ENCODE data around the gene NAGS. TPM values are rescaled to one million over a fixed set of nuclear protein-coding genes. Genes with fewer than 3 reads are reported as not detected.
"Not testable (repeated sequence)": the region's sequence is repeated elsewhere in the genome, so short reads cannot be mapped to it uniquely, and the experiment has no call there.

NAGS gene
- total RNA-seq, 2 experiments from 2014 or later: 1.5 TPM

- Mint-ChIP-seq H3K27ac (no peak overlapping the region), H3K36me3 (ENCODE audit: low read depth) (no peaks in the 10 kb centered on the region), H3K4me3 (no peak overlapping the region), H3K4me1 (no peaks in the 10 kb centered on the region), H3K27me3 (peaks cover 19% of the 10 kb centered on the region), H3K9me3 (no peaks in the 10 kb centered on the region)
- CTCF ChIA-PET: interaction anchor here (1.0 to 1.8 kb wide), 2 partner anchors 46 to 49 kb away, joined by 4 to 14 read pairs; no protein-coding TSS in a partner anchor
- no peak for DNase-seq
- POLR2A ChIA-PET: no interaction called here
These were observed 11.8 kb upstream of the NAGS start for GRCh38 chr17:43992641-43993040.

GRCh38 chr17:43994272-43995149 is 9.9 kb upstream of the NAGS start:
- CTCF ChIA-PET: interaction anchor here (0.6 to 4.3 kb wide), 10 partner anchors 48 to 121 kb away, joined by 3 to 30 read pairs (median 6); no protein-coding TSS in a partner anchor
- DNase-seq: peak; percentile 72
- H3K4me3 Mint-ChIP-seq: no peak overlapping the region
- no peak overlapping the region for H3K27ac Mint-ChIP-seq
- H3K4me1 Mint-ChIP-seq: no peaks in the 10 kb centered on the region
- no peaks in the 10 kb centered on the region for H3K9me3 Mint-ChIP-seq
- H3K36me3 Mint-ChIP-seq (ENCODE audit: low read depth): no peaks in the 10 kb centered on the region
- peaks cover 15% of the 10 kb centered on the region for H3K27me3 Mint-ChIP-seq
- POLR2A ChIA-PET: no interaction called here

- H3K27ac Mint-ChIP-seq: no peak overlapping the region
- no peak for DNase-seq
- H3K4me3 Mint-ChIP-seq: no peak overlapping the region
- ChIA-PET CTCF (interaction anchor here (0.7 to 4.3 kb wide), 7 partner anchors 9 to 675 kb away, joined by 3 to 30 read pairs (median 3); partner anchors contain the start of gene NAGS), POLR2A (no interaction called here)
- no peaks in the 10 kb centered on the region for H3K36me3 Mint-ChIP-seq (ENCODE audit: low read depth)
- no peaks in the 10 kb centered on the region for H3K4me1 Mint-ChIP-seq
- peaks cover 15% of the 10 kb centered on the region for H3K27me3 Mint-ChIP-seq
- H3K9me3 Mint-ChIP-seq: no peaks in the 10 kb centered on the region
These were observed 9.3 kb upstream of the NAGS start for GRCh38 chr17:43995150-43995471.

GRCh38 chr17:43997180-43997579 is 7.2 kb upstream of the NAGS start:
- CTCF ChIA-PET: interaction anchor here (1.3 to 4.3 kb wide), 3 partner anchors 45 to 53 kb away, joined by 3 to 30 read pairs (median 4); no protein-coding TSS in a partner anchor
- H3K4me3 Mint-ChIP-seq; H3K9me3 Mint-ChIP-seq; POLR2A ChIA-PET; DNase-seq; H3K4me1 Mint-ChIP-seq; H3K27ac Mint-ChIP-seq; H3K36me3 Mint-ChIP-seq (ENCODE audit: low read depth): not testable (repeated sequence)
- peaks cover 15% of the 10 kb centered on the region for H3K27me3 Mint-ChIP-seq

GRCh38 chr17:43998552-43998951 is 5.9 kb upstream of the NAGS start:
- no peak for DNase-seq
- Mint-ChIP-seq H3K27ac (no peak overlapping the region), H3K36me3 (ENCODE audit: low read depth) (no peaks in the 10 kb centered on the region), H3K4me1 (peaks cover 2% of the 10 kb centered on the region), H3K4me3 (no peak overlapping the region), H3K9me3 (no peaks in the 10 kb centered on the region), H3K27me3 (peaks cover 15% of the 10 kb centered on the region)
- CTCF ChIA-PET: interaction anchor here (0.7 to 4.3 kb wide), 5 partner anchors 16 to 118 kb away, joined by 3 to 30 read pairs (median 3); partner anchors contain the start of gene TMEM101
- POLR2A ChIA-PET: no interaction called here

GRCh38 chr17:43999024-43999423 is 5.4 kb upstream of the NAGS start:
- H3K36me3 Mint-ChIP-seq (ENCODE audit: low read depth): no peaks in the 10 kb centered on the region
- no peaks in the 10 kb centered on the region for H3K9me3 Mint-ChIP-seq
- H3K4me3 Mint-ChIP-seq: no peak overlapping the region
- peaks cover 16% of the 10 kb centered on the region for H3K27me3 Mint-ChIP-seq
- no peak for DNase-seq
- H3K4me1 Mint-ChIP-seq: peaks cover 2% of the 10 kb centered on the region
- ChIA-PET POLR2A (no interaction called here), CTCF (interaction anchor here (1.1 to 4.3 kb wide), 2 partner anchors 55 to 119 kb away, joined by 3 to 30 read pairs; no protein-coding TSS in a partner anchor)
- no peak overlapping the region for H3K27ac Mint-ChIP-seq

DNA sequence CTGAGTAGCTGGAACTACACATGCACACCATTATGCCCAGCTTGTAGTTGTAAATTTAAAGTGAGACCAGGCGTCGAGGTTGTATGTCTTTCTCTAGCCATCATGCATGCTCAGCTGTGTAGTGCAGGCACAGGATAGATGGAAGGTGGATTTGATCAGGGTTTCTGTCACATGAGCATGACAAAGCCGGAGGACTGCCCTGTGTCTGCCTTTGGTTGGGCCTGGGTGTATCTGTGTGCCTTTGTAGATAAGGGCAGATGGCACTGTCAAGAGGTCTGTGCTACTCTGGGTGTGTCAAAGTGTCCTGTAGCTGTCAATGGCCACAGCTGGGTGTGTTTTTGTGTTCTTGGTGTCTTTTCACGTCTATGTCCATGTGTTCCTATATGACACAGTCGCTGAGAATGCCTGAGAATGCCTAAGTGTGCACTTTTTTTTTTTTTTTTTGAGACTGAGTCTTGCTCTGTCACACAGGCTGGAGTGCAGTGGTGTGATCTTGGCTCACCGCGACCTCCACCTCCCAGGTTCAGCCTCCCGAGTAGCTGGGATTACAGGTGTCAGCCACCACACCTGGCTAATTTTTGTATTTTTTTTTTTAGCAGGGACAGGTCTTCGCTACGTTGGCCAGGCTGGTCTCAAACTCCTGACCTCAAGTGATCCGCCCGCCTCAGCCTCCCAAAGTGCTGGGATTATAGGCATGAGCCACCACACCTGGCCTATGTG is 4.1 kb upstream of the NAGS start:
- H3K27ac Mint-ChIP-seq: no peak overlapping the region
- H3K4me1 Mint-ChIP-seq: peaks cover 9% of the 10 kb centered on the region
- POLR2A ChIA-PET: no interaction called here
- H3K4me3 Mint-ChIP-seq: no peak overlapping the region
- no peaks in the 10 kb centered on the region for H3K36me3 Mint-ChIP-seq (ENCODE audit: low read depth)
- CTCF ChIA-PET: no interaction called here
- peaks cover 19% of the 10 kb centered on the region for H3K27me3 Mint-ChIP-seq
- H3K9me3 Mint-ChIP-seq: no peaks in the 10 kb centered on the region
- no peak for DNase-seq

- ChIA-PET POLR2A (no interaction called here), CTCF (interaction anchor here (1.7 kb wide), 1 partner anchor 58 kb away, joined by 4 read pairs; no protein-coding TSS in a partner anchor)
- H3K9me3 Mint-ChIP-seq: no peaks in the 10 kb centered on the region
- H3K27me3 Mint-ChIP-seq: peaks cover 20% of the 10 kb centered on the region
- H3K4me3 Mint-ChIP-seq: no peak overlapping the region
- H3K27ac Mint-ChIP-seq: no peak overlapping the region
- H3K36me3 Mint-ChIP-seq (ENCODE audit: low read depth): no peaks in the 10 kb centered on the region
- DNase-seq: no peak
- H3K4me1 Mint-ChIP-seq: peaks cover 11% of the 10 kb centered on the region
These were observed 3.5 kb upstream of the NAGS start for GRCh38 chr17:44000871-44001460.

DNA sequence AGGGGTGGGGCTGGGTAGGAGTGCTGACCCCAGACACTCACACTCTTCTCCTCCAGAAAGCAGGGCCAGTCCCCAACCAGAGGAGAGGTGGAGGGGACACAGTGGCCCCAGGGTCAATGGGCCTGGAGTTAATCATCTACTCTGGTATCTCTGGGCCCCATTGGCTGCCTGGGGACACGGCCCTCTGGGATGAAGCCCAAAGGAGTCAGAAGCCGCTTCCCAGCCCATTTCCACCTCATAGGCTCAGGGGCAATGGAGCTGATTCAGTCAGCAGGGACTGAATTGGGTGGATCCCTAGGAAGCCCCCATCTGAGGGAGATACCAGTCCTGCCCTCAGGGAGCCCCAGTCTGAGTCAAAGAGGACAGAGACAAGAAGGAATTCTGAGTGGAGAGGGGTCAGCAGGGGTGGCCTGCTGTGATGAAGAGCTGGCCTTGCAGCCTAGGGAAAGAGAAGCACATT is 2.9 kb upstream of the NAGS start:
- CTCF ChIA-PET: interaction anchor here (1.7 kb wide), 1 partner anchor 58 kb away, joined by 4 read pairs; no protein-coding TSS in a partner anchor

DNA sequence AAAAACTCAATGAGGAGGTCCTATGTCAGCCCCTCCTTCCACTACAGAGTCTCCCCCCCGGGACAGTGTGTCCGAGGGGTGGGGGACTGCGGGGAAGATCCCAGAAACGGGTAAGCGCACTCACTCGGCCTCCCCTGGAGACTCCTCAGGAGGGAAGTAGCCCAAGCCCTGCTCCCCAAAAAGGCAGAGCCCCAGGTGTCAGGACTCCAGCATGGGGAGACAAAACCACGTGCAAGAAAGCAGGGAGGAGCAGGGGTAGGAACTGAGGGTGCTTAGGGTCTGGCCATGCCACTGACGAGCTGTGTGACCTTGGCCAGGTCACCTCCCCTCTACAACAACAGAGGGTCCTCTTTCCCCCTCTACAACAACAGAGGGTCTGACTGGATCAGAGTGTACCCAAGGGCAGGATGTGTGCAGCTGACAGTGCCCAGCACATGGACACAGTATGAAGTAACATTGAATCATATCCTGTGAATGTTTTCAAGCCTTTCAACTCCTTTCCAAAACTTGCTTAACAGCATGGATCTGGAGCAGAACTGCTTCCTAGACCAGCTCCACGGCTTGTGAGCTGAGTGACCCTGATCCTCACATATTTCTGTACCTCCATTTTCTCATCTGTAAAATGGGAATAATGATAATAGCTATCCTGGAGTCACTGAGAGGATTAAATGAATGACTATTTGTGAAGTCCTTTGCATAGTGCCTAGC is 2.1 kb upstream of the NAGS start:
- DNase-seq: no peak
- no peak overlapping the region for H3K4me3 Mint-ChIP-seq
- peaks cover 22% of the 10 kb centered on the region for H3K4me1 Mint-ChIP-seq
- no peaks in the 10 kb centered on the region for H3K36me3 Mint-ChIP-seq (ENCODE audit: low read depth)
- peaks cover 22% of the 10 kb centered on the region for H3K27me3 Mint-ChIP-seq
- CTCF ChIA-PET: interaction anchor here (0.9 to 1.7 kb wide), 3 partner anchors 59 to 156 kb away, joined by 3 to 4 read pairs (median 3); no protein-coding TSS in a partner anchor
- POLR2A ChIA-PET: no interaction called here
- H3K9me3 Mint-ChIP-seq: no peaks in the 10 kb centered on the region
- no peak overlapping the region for H3K27ac Mint-ChIP-seq

More for the DNA sequence above, 2.9 kb upstream of the NAGS start:
- Mint-ChIP-seq H3K27ac (no peak overlapping the region), H3K36me3 (ENCODE audit: low read depth) (no peaks in the 10 kb centered on the region), H3K4me1 (peaks cover 16% of the 10 kb centered on the region), H3K27me3 (peaks cover 22% of the 10 kb centered on the region), H3K4me3 (no peak overlapping the region), H3K9me3 (no peaks in the 10 kb centered on the region)
- DNase-seq: no peak
- POLR2A ChIA-PET: no interaction called here

DNA sequence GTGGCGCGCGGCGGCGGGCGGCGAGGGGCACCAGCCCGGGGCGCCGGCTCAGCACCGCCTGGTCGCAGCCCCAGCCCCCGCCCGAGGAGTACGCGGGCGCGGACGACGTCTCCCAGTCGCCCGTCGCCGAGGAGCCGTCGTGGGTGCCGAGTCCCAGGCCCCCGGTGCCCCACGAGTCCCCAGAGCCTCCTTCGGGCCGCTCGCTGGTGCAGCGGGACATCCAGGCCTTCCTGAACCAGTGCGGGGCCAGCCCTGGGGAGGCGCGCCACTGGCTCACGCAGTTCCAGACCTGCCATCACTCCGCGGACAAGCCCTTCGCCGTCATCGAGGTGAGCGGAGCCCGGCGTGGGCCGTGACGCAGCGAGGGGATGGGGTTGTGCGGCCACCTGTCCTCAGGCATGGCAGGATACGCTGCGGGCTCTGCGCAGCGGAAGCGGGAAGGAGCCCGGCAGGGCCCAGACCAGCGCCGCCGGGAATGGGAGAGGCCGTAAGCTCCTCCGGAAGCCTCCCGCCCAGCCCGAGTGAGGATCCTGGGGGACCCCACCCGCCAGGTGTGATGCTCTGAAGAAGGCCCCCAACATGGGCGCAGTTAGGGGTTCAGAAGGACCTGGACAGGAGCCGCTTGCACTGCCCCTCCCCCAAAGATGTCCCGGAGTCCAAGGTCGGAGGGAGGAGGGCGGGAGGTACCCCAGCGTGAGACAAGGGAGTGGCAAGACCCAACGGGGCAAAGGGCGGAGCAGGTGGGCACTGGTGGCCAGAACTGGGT is 522 bp downstream of the NAGS start:
- Mint-ChIP-seq H3K4me1 (peaks cover 33% of the 10 kb centered on the region), H3K9me3 (no peaks in the 10 kb centered on the region), H3K36me3 (ENCODE audit: low read depth) (peaks cover 3% of the 10 kb centered on the region), H3K4me3 (peak overlapping the region; percentile 30), H3K27me3 (peaks cover 18% of the 10 kb centered on the region), H3K27ac (no peak overlapping the region)
- ChIA-PET POLR2A (interaction anchor here (1.9 kb wide), 1 partner anchor 97 kb away, joined by 4 read pairs; no protein-coding TSS in a partner anchor), CTCF (interaction anchor here (1.2 kb wide), 1 partner anchor 9 kb away, joined by 4 read pairs; no protein-coding TSS in a partner anchor)
- DNase-seq: peak; percentile 26

All from activated CD4-positive, alpha-beta memory T cell treated with anti-CD3 and anti-CD28 coated beads, Interleukin-2, amount 10 ng/mL, durations not matched to agents 7 days and 5 days (primary cell).